SK-N-SH (cell line): ENCODE measurements around the gene IQGAP1. TPM values are rescaled to one million over a fixed set of nuclear protein-coding genes. Genes with fewer than 3 reads are reported as not detected.

ENCODE experiments used
- CTCF ChIA-PET: fragments of 300-600, 350-600 bp; formaldehyde crosslinking; extraction: SDS; loops from one replicate; lab custom pipeline; 2021; lab: Yijun Ruan, JAX
- POLR2A ChIA-PET: fragments of 350-600 bp; sonication (Branson Sonifier 250); formaldehyde crosslinking; extraction: SDS; loops from one replicate; lab custom pipeline; 2020; ENCODE audit warnings: antibody characterized with exemption, inconsistent platforms; lab: Yijun Ruan, JAX
- DNase-seq: peaks from one replicate; pipeline ENCODE4 v3.0.0; 2012
- H2AFZ ChIP-seq: fragments of 200-600 bp; sonication (generic); 2 replicates; pipeline ENCODE4 v1.8.1; 2016; ENCODE audit warnings: antibody characterized with exemption, mild to moderate bottlenecking, low read depth
- H3F3A ChIP-seq: fragments of 200-600 bp; sonication (generic); replicated peaks from 2 replicates; pipeline ENCODE3; 2016; ENCODE audit warnings: antibody characterized with exemption, mild to moderate bottlenecking; ENCODE audit not compliant: insufficient read depth
- H3K27ac ChIP-seq, 2 experiments: fragments of 200-500 bp in 1 of 2; fragments of 200-600 bp in 1 of 2; sonication (Bioruptor generic) in 1 of 2; sonication (generic), shearing (Covaris generic) in 1 of 2; 2 replicates each; pipeline versions ENCODE4 v1.5.1 to v1.6.1; 2014 to 2016; ENCODE audit warnings: low read depth in 2 of 2, inconsistent platforms in 1 of 2, low read length in 1 of 2, mild to moderate bottlenecking in 1 of 2, mixed read lengths in 1 of 2
- H3K27me3 ChIP-seq: fragments of 200-600 bp; sonication (generic), shearing (Covaris generic); 2 replicates; pipeline ENCODE4 v1.6.1; 2016; ENCODE audit warnings: mixed run types; ENCODE audit not compliant: insufficient read depth
- H3K36me3 ChIP-seq, 2 experiments: fragments of 200-500 bp in 1 of 2; fragments of 200-600 bp in 1 of 2; sonication (Bioruptor generic) in 1 of 2; sonication (generic) in 1 of 2; replicated peaks in 1 of 2; 2 replicates each; pipeline versions ENCODE3 to v1.5.1; 2014 to 2016; ENCODE audit warnings: low read length in 1 of 2, mild to moderate bottlenecking in 1 of 2; ENCODE audit not compliant: insufficient read depth in 2 of 2, control insufficient read depth in 1 of 2
- H3K4me1 ChIP-seq, 2 experiments: fragments of 200-500 bp in 1 of 2; fragments of 200-600 bp in 1 of 2; sonication (Bioruptor generic) in 1 of 2; sonication (generic), shearing (Covaris generic) in 1 of 2; 2 replicates each; pipeline versions ENCODE4 v1.5.1 to v1.6.1; 2014 to 2016; ENCODE audit warnings: low read depth in 1 of 2, low read length in 1 of 2, mixed run types in 1 of 2; ENCODE audit not compliant: insufficient read depth in 2 of 2, control insufficient read depth in 1 of 2
- H3K4me2 ChIP-seq: fragments of 200-600 bp; sonication (generic), shearing (Covaris generic); 2 replicates; pipeline ENCODE4 v1.6.1; 2017; ENCODE audit warnings: mixed run types
- H3K4me3 ChIP-seq, 2 experiments: fragments of 200-500 bp in 1 of 2; fragments of 200-600 bp in 1 of 2; sonication (Bioruptor generic) in 1 of 2; sonication (generic), shearing (Covaris generic) in 1 of 2; 2 replicates each; pipeline versions ENCODE4 v1.5.1 to v1.8.1; 2014 to 2016; ENCODE audit warnings: low read depth in 2 of 2, inconsistent platforms in 1 of 2, low read length in 1 of 2, mild to moderate bottlenecking in 1 of 2, mixed read lengths in 1 of 2, moderate library complexity in 1 of 2
- H3K79me2 ChIP-seq: fragments of 200-600 bp; sonication (generic); 2 replicates; pipeline ENCODE4 v1.8.1; 2017; ENCODE audit warnings: mild to moderate bottlenecking; ENCODE audit not compliant: insufficient read depth
- H3K9ac ChIP-seq: fragments of 200-600 bp; sonication (generic); 2 replicates; pipeline ENCODE4 v1.6.1; 2017; ENCODE audit warnings: mixed run types
- H3K9me2 ChIP-seq: fragments of 200-600 bp; sonication (generic); 2 replicates; pipeline ENCODE4 v1.6.1; 2017; ENCODE audit warnings: mixed run types
- H3K9me3 ChIP-seq: fragments of 200-600 bp; sonication (generic); 2 replicates; pipeline ENCODE4 v1.6.1; 2017; ENCODE audit warnings: mixed run types, mild to moderate bottlenecking, moderate library complexity
- H4K20me1 ChIP-seq: fragments of 200-600 bp; sonication (generic); 2 replicates; pipeline ENCODE4 v1.6.1; 2017; ENCODE audit warnings: mild to moderate bottlenecking, mixed run types; ENCODE audit not compliant: insufficient read depth
- CTCF ChIP-seq: fragments of 200-600 bp; sonication (generic); IDR thresholded peaks from 2 replicates; pipeline ENCODE4 v1.6.1; 2017; ENCODE audit warnings: antibody characterized with exemption, mild to moderate bottlenecking, moderate library complexity
- EP300 ChIP-seq, 2 experiments: IDR thresholded peaks; 2 replicates each; pipeline versions ENCODE4 v1.4.0 to v1.6.1; 2012; ENCODE audit warnings: borderline replicate concordance in 1 of 2, low read depth in 1 of 2, low read length in 1 of 2
- FOXJ3 ChIP-seq: sonication (generic); formaldehyde crosslinking; IDR thresholded peaks from 2 replicates; pipeline ENCODE4 v1.5.1; 2020; ENCODE audit warnings: mild to moderate bottlenecking, missing genetic modification reagents
- FOXM1 ChIP-seq: IDR thresholded peaks from 2 replicates; pipeline ENCODE4 v1.4.0; 2012; ENCODE audit warnings: low read depth, mild to moderate bottlenecking
- GATA2 ChIP-seq: sonication (generic); formaldehyde crosslinking; IDR thresholded peaks from 2 replicates; pipeline ENCODE4 v1.5.0; 2020; ENCODE audit warnings: mild to moderate bottlenecking, missing genetic modification reagents
- NFIC ChIP-seq: IDR thresholded peaks from 2 replicates; pipeline ENCODE4 v1.4.0; 2012; ENCODE audit warnings: borderline replicate concordance
- PBX3 ChIP-seq: IDR thresholded peaks from 2 replicates; pipeline ENCODE4; 2012
- POLR2AphosphoS5 ChIP-seq: IDR thresholded peaks from 2 replicates; pipeline ENCODE4 v1.6.1; 2012; ENCODE audit warnings: low read depth, low read length
- RCOR1 ChIP-seq: fragments of 150-350 bp; IDR thresholded peaks from 2 replicates; pipeline ENCODE4 v1.6.1; 2017; ENCODE audit warnings: antibody characterized with exemption, low read length
- REST ChIP-seq: IDR thresholded peaks from 2 replicates; pipeline ENCODE4 v1.6.1; 2012; ENCODE audit warnings: mild to moderate bottlenecking, low read depth, low read length, moderate library complexity
- TAF1 ChIP-seq: IDR thresholded peaks from 2 replicates; pipeline ENCODE4 v1.6.1; 2012; ENCODE audit warnings: low read depth, mild to moderate bottlenecking, low read length, moderate library complexity, borderline replicate concordance
- WGBS: methylation state at CpG from one replicate; pipeline ENCODE4 v1.1.6; 2017; ENCODE audit warnings: low lambda C conversion rate; 5-methylcytosine and 5-hydroxymethylcytosine counted together
- polyA plus RNA-seq, 3 experiments: library from polyadenylated mRNA; depleted of rRNA; stranded (reverse); fragments of >200 nt; gene quantifications; 2 replicates each; pipeline ENCODE4 v1.2.3, GENCODE V29; 2012
- TF ChIP-seq, protein P1 (sequence below): IDR thresholded peaks from 2 replicates; pipeline ENCODE4 v1.4.0; 2012; ENCODE audit warnings: low read depth, borderline replicate concordance
- TF ChIP-seq, protein P2 (sequence below): fragments of 150-350 bp; IDR thresholded peaks from 2 replicates; pipeline ENCODE4 v1.6.1; 2016; ENCODE audit warnings: mild to moderate bottlenecking, low read depth, low read length

The IQGAP1 gene
- polyA plus RNA-seq, 1 of the 3 experiments (the other 2 are of a cell fraction), result 56.5 TPM

DNA sequence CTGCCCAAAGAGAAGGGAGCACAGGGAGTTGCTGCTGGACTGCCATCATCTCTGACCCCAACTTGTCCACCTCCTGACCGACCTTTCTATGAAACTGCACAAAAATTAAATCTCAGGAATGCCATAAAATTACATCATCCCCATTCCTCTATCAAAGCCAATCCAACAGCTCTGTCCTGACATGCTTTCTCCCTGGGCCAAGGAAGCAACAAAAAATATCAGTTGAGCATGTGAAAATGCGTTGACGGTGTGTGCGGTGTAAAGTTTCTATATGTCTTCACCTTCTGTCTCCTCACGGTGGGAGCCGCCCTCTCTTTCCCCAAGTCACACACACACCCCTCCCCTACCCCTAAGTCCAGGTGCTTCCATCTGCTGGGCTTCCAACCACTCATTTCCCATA is 39.6 kb upstream of the IQGAP1 start:
- H3K27me3 ChIP-seq, result no peaks in the 10 kb centered on the region
- ChIA-PET CTCF (interaction anchor here (1.0 to 1.2 kb wide), 2 partner anchors 28 to 133 kb away, joined by 3 read pairs; no protein-coding TSS in a partner anchor), POLR2A (no interaction called here)
- H3K4me1 ChIP-seq, result peaks cover 4 to 7% of the 10 kb centered on the region in 2 experiments; a peak in 1 of 4 replicates
- H3K9ac ChIP-seq, result no peak overlapping the region
- H4K20me1 ChIP-seq, result no peaks in the 10 kb centered on the region
- no peaks in the 10 kb centered on the region for H3K9me3 ChIP-seq
- WGBS, result 87% methylated on average over 6 of the region's 6 CpGs
- H3K9me2 ChIP-seq, result no peaks in the 10 kb centered on the region
- no peak for DNase-seq
- TF ChIP-seq REST (no peak), EP300 (IDR thresholded peaks at IDR 0.05; ENCODE audit: borderline replicate concordance in 1 of 2, low read depth in 1 of 2, low read length in 1 of 2) (no peak)
- H3F3A ChIP-seq, result peaks cover 10% of the 10 kb centered on the region
- H3K36me3 ChIP-seq, result no peaks in the 10 kb centered on the region
- H3K27ac ChIP-seq, result no peak overlapping the region
- H2AFZ ChIP-seq, result no peak overlapping the region
- no peak overlapping the region for H3K4me3 ChIP-seq
- H3K79me2 ChIP-seq, result no peaks in the 10 kb centered on the region
- no peak overlapping the region for H3K4me2 ChIP-seq

GRCh38 chr15:90349072-90349471 is 39.0 kb upstream of the IQGAP1 start:
- Histone ChIP-seq H3F3A (peaks cover 7% of the 10 kb centered on the region), H2AFZ (no peak overlapping the region), H4K20me1 (no peaks in the 10 kb centered on the region), H3K27ac (no peak overlapping the region), H3K9me2 (no peaks in the 10 kb centered on the region), H3K9me3 (no peaks in the 10 kb centered on the region), H3K9ac (no peak overlapping the region), H3K79me2 (no peaks in the 10 kb centered on the region), H3K4me1 (peaks cover 4 to 5% of the 10 kb centered on the region in 2 experiments; a peak in 1 of 4 replicates), H3K27me3 (no peaks in the 10 kb centered on the region), H3K36me3 (no peaks in the 10 kb centered on the region), H3K4me3 (no peak overlapping the region), H3K4me2 (no peak overlapping the region)
- 93% methylated on average over 21 of the region's 21 CpGs for WGBS
- DNase-seq, result no peak
- no peak for TF ChIP-seq PBX3
- no peak for TF ChIP-seq TAF1
- no peak for TF ChIP-seq RCOR1
- TF ChIP-seq CTCF, result no peak
- TF ChIP-seq NFIC, result no peak
- no peak for TF ChIP-seq GATA2 (CRISPR knock-in tag)
- TF ChIP-seq, protein P1, sequence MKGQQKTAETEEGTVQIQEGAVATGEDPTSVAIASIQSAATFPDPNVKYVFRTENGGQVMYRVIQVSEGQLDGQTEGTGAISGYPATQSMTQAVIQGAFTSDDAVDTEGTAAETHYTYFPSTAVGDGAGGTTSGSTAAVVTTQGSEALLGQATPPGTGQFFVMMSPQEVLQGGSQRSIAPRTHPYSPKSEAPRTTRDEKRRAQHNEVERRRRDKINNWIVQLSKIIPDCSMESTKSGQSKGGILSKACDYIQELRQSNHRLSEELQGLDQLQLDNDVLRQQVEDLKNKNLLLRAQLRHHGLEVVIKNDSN, result no peak
- TF ChIP-seq POLR2AphosphoS5, result no peak
- TF ChIP-seq FOXJ3 (CRISPR knock-in tag), result no peak
- TF ChIP-seq, protein P2, sequence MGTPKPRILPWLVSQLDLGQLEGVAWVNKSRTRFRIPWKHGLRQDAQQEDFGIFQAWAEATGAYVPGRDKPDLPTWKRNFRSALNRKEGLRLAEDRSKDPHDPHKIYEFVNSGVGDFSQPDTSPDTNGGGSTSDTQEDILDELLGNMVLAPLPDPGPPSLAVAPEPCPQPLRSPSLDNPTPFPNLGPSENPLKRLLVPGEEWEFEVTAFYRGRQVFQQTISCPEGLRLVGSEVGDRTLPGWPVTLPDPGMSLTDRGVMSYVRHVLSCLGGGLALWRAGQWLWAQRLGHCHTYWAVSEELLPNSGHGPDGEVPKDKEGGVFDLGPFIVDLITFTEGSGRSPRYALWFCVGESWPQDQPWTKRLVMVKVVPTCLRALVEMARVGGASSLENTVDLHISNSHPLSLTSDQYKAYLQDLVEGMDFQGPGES, result no peak
- no peak for TF ChIP-seq FOXM1
- ChIA-PET POLR2A (no interaction called here), CTCF (interaction anchor here (1.2 kb wide), 1 partner anchor 29 kb away, joined by 3 read pairs; no protein-coding TSS in a partner anchor)
